H1 (cell line): ENCODE results near the gene NSDHL. TPM values are rescaled to one million over a fixed set of nuclear protein-coding genes. Genes with fewer than 3 reads are reported as not detected.

Source experiments
- CTCF ChIA-PET: fragments of 300-600 bp; sonication (Branson Sonifier 250); formaldehyde crosslinking; loops from one replicate; lab custom pipeline; 2021; ENCODE audit not compliant: partially characterized antibody; lab: Charles Lee
- POLR2A ChIA-PET: fragments of 300-600 bp; sonication (Branson Sonifier 250); formaldehyde crosslinking; loops from one replicate; lab custom pipeline; 2021; ENCODE audit warnings: inconsistent platforms; ENCODE audit not compliant: partially characterized antibody; lab: Charles Lee
- DNase-seq, 2 experiments: peaks; one replicate each; pipeline versions ENCODE4 v3.0.0 to v3.0.0-alpha.2; 2010 to 2022; ENCODE audit warnings: low spot score in 2 of 2, low read depth in 1 of 2, mixed read lengths in 1 of 2
- FAIRE-seq: peaks from 2 replicates; lab custom pipeline; 2011; peaks lifted over from hg19 to GRCh38; lab: Jason Lieb, UNC
- H2AFZ ChIP-seq: 2 replicates; pipeline ENCODE4 v1.8.1; 2012; ENCODE audit warnings: low read length, inconsistent platforms
- H2AK5ac ChIP-seq: 2 replicates; pipeline ENCODE4 v1.6.1; 2013; ENCODE audit warnings: low read depth, low read length
- H2BK120ac ChIP-seq: replicated peaks from 2 replicates; pipeline ENCODE3; 2013; ENCODE audit warnings: low read depth, low read length, inconsistent platforms
- H2BK12ac ChIP-seq: 2 replicates; pipeline ENCODE4 v1.6.1; 2013; ENCODE audit warnings: low read depth, low read length
- H2BK15ac ChIP-seq: 2 replicates; pipeline ENCODE4 v1.6.1; 2013; ENCODE audit warnings: low read length
- H2BK20ac ChIP-seq: 2 replicates; pipeline ENCODE4 v1.6.1; 2013; ENCODE audit warnings: low read length
- H2BK5ac ChIP-seq: 2 replicates; pipeline ENCODE4 v1.6.1; 2013; ENCODE audit warnings: low read depth, low read length
- H3K14ac ChIP-seq: 2 replicates; pipeline ENCODE4 v1.6.1; 2013; ENCODE audit warnings: inconsistent platforms; ENCODE audit not compliant: insufficient read length
- H3K18ac ChIP-seq: 2 replicates; pipeline ENCODE4 v1.6.1; 2013; ENCODE audit warnings: low read length; ENCODE audit errors: extremely low read depth
- H3K23ac ChIP-seq: 2 replicates; pipeline ENCODE4 v1.6.1; 2013; ENCODE audit warnings: inconsistent platforms; ENCODE audit not compliant: insufficient read length
- H3K23me2 ChIP-seq: 2 replicates; pipeline ENCODE4 v1.6.1; 2013; ENCODE audit warnings: low read depth, low read length
- H3K27ac ChIP-seq: 2 replicates; pipeline ENCODE4 v1.6.1; 2011; ENCODE audit warnings: low read depth, low read length, inconsistent platforms
- H3K27me3 ChIP-seq, 4 experiments: replicated peaks in 1 of 4; 1 replicate in 1 of 4; 2 replicates in 3 of 4; pipeline versions ENCODE4 v1.6.1 to v1.8.1; 2011 to 2013; ENCODE audit warnings: low read length in 3 of 4, mild to moderate bottlenecking in 3 of 4, inconsistent platforms in 2 of 4, mixed read lengths in 2 of 4, moderate library complexity in 1 of 4; ENCODE audit not compliant: control insufficient read depth in 3 of 4, insufficient read depth in 3 of 4; ENCODE audit errors: extremely low read depth in 1 of 4
- H3K36me3 ChIP-seq, 4 experiments: 2 replicates each; pipeline versions ENCODE4 v1.6.1 to v1.8.1; 2011 to 2013; ENCODE audit warnings: mild to moderate bottlenecking in 4 of 4, low read length in 3 of 4, moderate library complexity in 2 of 4, control low read depth in 1 of 4, inconsistent platforms in 1 of 4; ENCODE audit not compliant: insufficient read depth in 4 of 4, control insufficient read depth in 2 of 4
- H3K4ac ChIP-seq: replicated peaks from 2 replicates; pipeline ENCODE3; 2013; ENCODE audit warnings: low read length, low read depth, mixed read lengths, inconsistent platforms; ENCODE audit not compliant: insufficient read length
- H3K4me1 ChIP-seq, 4 experiments: replicated peaks in 1 of 4; 1 replicate in 1 of 4; 2 replicates in 3 of 4; pipeline versions ENCODE4 v1.6.1 to v1.8.1; 2011 to 2013; ENCODE audit warnings: low read length in 3 of 4, inconsistent platforms in 2 of 4, mixed read lengths in 1 of 4; ENCODE audit not compliant: insufficient read depth in 4 of 4, control insufficient read depth in 3 of 4
- H3K4me2 ChIP-seq, 2 experiments: 2 replicates each; pipeline versions ENCODE4 v1.6.1 to v1.8.1; 2011 to 2013; ENCODE audit warnings: low read depth in 2 of 2, low read length in 2 of 2, control low read depth in 1 of 2, inconsistent platforms in 1 of 2, mild to moderate bottlenecking in 1 of 2; ENCODE audit not compliant: insufficient read depth in 1 of 2
- H3K4me3 ChIP-seq, 4 experiments: fragments of 200-600, 300-600 bp in 1 of 4; sonication (generic), shearing (Covaris generic), sonication (Bioruptor Twin) in 1 of 4; 2 replicates each; pipeline versions ENCODE4 v1.5.1 to v1.8.1; 2011 to 2016; ENCODE audit warnings: low read length in 4 of 4, low read depth in 3 of 4, control low read depth in 2 of 4, inconsistent platforms in 2 of 4, mild to moderate bottlenecking in 2 of 4, mixed read lengths in 1 of 4, moderate library complexity in 1 of 4; ENCODE audit not compliant: insufficient read depth in 2 of 4; ENCODE audit errors: extremely low read depth in 1 of 4
- H3K56ac ChIP-seq: replicated peaks from 2 replicates; pipeline ENCODE3; 2013; ENCODE audit warnings: low read depth, mild to moderate bottlenecking, mixed read lengths, low read length, inconsistent platforms; ENCODE audit not compliant: insufficient read length
- H3K79me1 ChIP-seq: 2 replicates; pipeline ENCODE4 v1.6.1; 2013; ENCODE audit warnings: low read depth, low read length, control low read depth
- H3K79me2 ChIP-seq, 2 experiments: 2 replicates each; pipeline versions ENCODE4 v1.6.1 to v1.8.1; 2012 to 2013; ENCODE audit warnings: low read length in 2 of 2, mild to moderate bottlenecking in 2 of 2, inconsistent platforms in 1 of 2; ENCODE audit not compliant: insufficient read depth in 2 of 2, control insufficient read depth in 1 of 2
- H3K9ac ChIP-seq, 4 experiments: replicated peaks in 1 of 4; 1 replicate in 1 of 4; 2 replicates in 3 of 4; pipeline versions ENCODE4 v1.6.1 to v1.8.1; 2011 to 2013; ENCODE audit warnings: low read depth in 3 of 4, low read length in 3 of 4, control low read depth in 2 of 4, mild to moderate bottlenecking in 2 of 4, moderate library complexity in 2 of 4, inconsistent platforms in 1 of 4; ENCODE audit errors: extremely low read depth in 1 of 4
- H3K9me3 ChIP-seq, 2 experiments: 2 replicates each; pipeline versions ENCODE4 v1.6.1 to v1.8.1; 2012 to 2013; ENCODE audit warnings: mild to moderate bottlenecking in 2 of 2, moderate library complexity in 2 of 2, control low read depth in 1 of 2, inconsistent platforms in 1 of 2, low read depth in 1 of 2, low read length in 1 of 2, mixed read lengths in 1 of 2; ENCODE audit not compliant: insufficient read depth in 2 of 2
- H4K20me1 ChIP-seq, 2 experiments: replicated peaks in 1 of 2; 2 replicates each; pipeline versions ENCODE3 to v1.8.1; 2011 to 2013; ENCODE audit warnings: inconsistent platforms in 2 of 2, low read length in 2 of 2, mild to moderate bottlenecking in 1 of 2; ENCODE audit not compliant: insufficient read depth in 2 of 2, control insufficient read depth in 1 of 2
- H4K5ac ChIP-seq: 2 replicates; pipeline ENCODE4 v1.6.1; 2013; ENCODE audit warnings: low read length, low read depth, mixed read lengths, inconsistent platforms; ENCODE audit not compliant: insufficient read length
- H4K8ac ChIP-seq: 2 replicates; pipeline ENCODE4 v1.8.0; 2013; ENCODE audit warnings: mild to moderate bottlenecking, moderate library complexity, low read length, inconsistent platforms; ENCODE audit not compliant: insufficient read depth; ENCODE audit errors: extremely low read depth
- H4K91ac ChIP-seq: replicated peaks from 2 replicates; pipeline ENCODE3; 2013; ENCODE audit warnings: low read length, mixed read lengths, inconsistent platforms; ENCODE audit not compliant: insufficient read length
- CEBPB ChIP-seq: IDR thresholded peaks from 2 replicates; pipeline ENCODE4 v1.6.1; 2012; ENCODE audit warnings: low read depth, low read length
- GTF2F1 ChIP-seq: IDR thresholded peaks from 2 replicates; pipeline ENCODE4 v1.6.1; 2012; ENCODE audit warnings: low read depth, low read length, improper control_type of control experiment, borderline replicate concordance
- JUN ChIP-seq: IDR thresholded peaks from 2 replicates; pipeline ENCODE4 v1.6.1; 2011; ENCODE audit warnings: low read depth, mild to moderate bottlenecking, improper control_type of control experiment, low read length
- KDM5A ChIP-seq: fragments of 200-600 bp; IDR thresholded peaks from 2 replicates; pipeline ENCODE4 v1.7.1; 2012; ENCODE audit warnings: mild to moderate bottlenecking, low read length, inconsistent platforms, mixed read lengths
- POLR2AphosphoS5 ChIP-seq: IDR thresholded peaks from 2 replicates; pipeline ENCODE4 v1.6.1; 2011; ENCODE audit warnings: low read depth, low read length
- SAP30 ChIP-seq: fragments of 300-600 bp; sonication (generic); IDR thresholded peaks from 2 replicates; pipeline ENCODE4 v1.7.1; 2012; ENCODE audit warnings: low read length, moderate library complexity, mild to moderate bottlenecking, inconsistent platforms; ENCODE audit not compliant: insufficient read depth, insufficient replicate concordance
- WGBS, 2 experiments: shearing (Covaris generic) in 1 of 2; methylation state at CpG; one replicate each; pipeline versions ENCODE4 v1.1.6 to v1.1.7; 2013 to 2015; ENCODE audit warnings: low lambda C conversion rate in 2 of 2, mixed read lengths in 2 of 2, inconsistent platforms in 1 of 2, low coverage in 1 of 2, missing lambda C conversion rate in 1 of 2; ENCODE audit not compliant: insufficient replicate concordance in 2 of 2, insufficient coverage in 1 of 2, insufficient read length in 1 of 2; ENCODE audit errors: extremely low coverage in 1 of 2, missing lambda C conversion rate in 1 of 2; 5-methylcytosine and 5-hydroxymethylcytosine counted together
- polyA plus RNA-seq, 7 experiments: library from polyadenylated mRNA; depleted of rRNA in 3 of 7; stranded (reverse) in 5 of 7; unstranded in 2 of 7; fragments of >200 nt in 5 of 7; fragments of 200-250 nt in 2 of 7; gene quantifications; 1 replicate in 5 of 7; 2 replicates in 1 of 7; 4 replicates in 1 of 7; pipeline versions ENCODE4 v1.2.1 to v1.2.3, GENCODE V29; 2011 to 2013; ENCODE audit warnings: missing spikeins in 2 of 7, mixed read lengths in 2 of 7
- total RNA-seq: library from RNA; stranded (reverse); fragmentation: NEBNext Ultra II Directional; extraction: Animal tissue kit (Norgen Biotek cat#: 25700); gene quantifications from 2 replicates; pipeline ENCODE4 v1.2.1, GENCODE V29; 2021

Gene NSDHL
- total and polyA plus RNA-seq, 2 of the 8 experiments (the other 6 are each of a cell fraction or from before 2014, with no cell fraction given) = 31.5 to 34.6 TPM

- no peak for TF ChIP-seq JUN
- TF ChIP-seq GTF2F1 = no peak
- no peak for TF ChIP-seq SAP30
- no peak for TF ChIP-seq KDM5A
- no peak for TF ChIP-seq POLR2AphosphoS5
- TF ChIP-seq CEBPB = no peak
- Histone ChIP-seq H3K14ac (no peak overlapping the region), H3K4ac (no peak overlapping the region), H2BK20ac (0 out of 2 replicates have a peak overlapping the region, but pooled peaks have one; percentile 32), H3K9ac (no peak overlapping the region), H3K9me3 (no peaks in the 10 kb centered on the region), H2AFZ (no peak overlapping the region), H3K79me2 (no peaks in the 10 kb centered on the region), H2BK12ac (no peak overlapping the region), H4K8ac (no peak overlapping the region; the same call in 1 of the 2 replicates), H3K27ac (no peak overlapping the region), H3K56ac (no peak overlapping the region), H3K23ac (no peak overlapping the region), H2BK5ac (no peak overlapping the region), H3K27me3 (no peaks in the 10 kb centered on the region), H3K23me2 (no peaks in the 10 kb centered on the region), H4K91ac (no peak overlapping the region), H4K5ac (no peak overlapping the region), H3K79me1 (no peaks in the 10 kb centered on the region), H3K4me2 (no peak overlapping the region; a peak in 1 of 4 replicates), H3K4me1 (peaks cover 0 to 25% (median 12%) of the 10 kb centered on the region in 4 experiments; a peak in 6 of 7 replicates), H2AK5ac (no peak overlapping the region), H4K20me1 (no peaks in the 10 kb centered on the region), H3K4me3 (no peak overlapping the region), H3K36me3 (no peaks in the 10 kb centered on the region), H2BK120ac (no peak overlapping the region), H2BK15ac (0 out of 2 replicates have a peak overlapping the region, but pooled peaks have one; percentile 16), H3K18ac (no peak overlapping the region)
- WGBS, 2 experiments = 96% methylated on average over 8 of the region's 8 CpGs; no CpG with 5 or more reads in 1 of the 2 experiments
- DNase-seq (no peak), FAIRE-seq (no peak)
- ChIA-PET CTCF (interaction anchor here (0.7 to 9.6 kb wide), 10 partner anchors 9 to 73 kb away, joined by 3 to 94 read pairs (median 4); no protein-coding TSS in a partner anchor), POLR2A (no interaction called here)
Measured at GRCh38 chrX:152905081-152905420, 74.2 kb downstream of the NSDHL start.
